ENCODE data around the gene SAMD13.

- no peak for TF ChIP-seq CTCF (IDR thresholded peaks at IDR 0.05)
- TF ChIP-seq POLR2AphosphoS5 (IDR thresholded peaks at IDR 0.05; ENCODE audit: insufficient read depth in 1 of 2, low read depth in 1 of 2) = no peak
- TF ChIP-seq POLR2A (IDR thresholded peaks at IDR 0.05) = no peak
Observed at GRCh38 chr1:84255582-84255981, 45.9 kb upstream of the SAMD13 start.

Data from vagina (tissue), 2 donors.